ENCODE data around the gene STK16. TPM values are rescaled to one million over a fixed set of nuclear protein-coding genes. Genes with fewer than 3 reads are reported as not detected.

The STK16 gene
- total and polyA plus RNA-seq, 2 of the 13 experiments (the other 11 are each of a cell fraction or from before 2014, with no cell fraction given): 28.0 to 50.9 TPM

- TF ChIP-seq KIAA2018 (CRISPR knock-in tag; IDR thresholded peaks at IDR 0.05; ENCODE audit: borderline replicate concordance) (peak; percentile 93; the same call in 1 of the 2 replicates), KDM3A (CRISPR knock-in tag; IDR thresholded peaks at IDR 0.05; ENCODE audit: low read depth) (0 out of 2 replicates have a peak, but pooled peaks have one; percentile 63), CBFB (CRISPR knock-in tag; IDR thresholded peaks at IDR 0.05) (peak; percentile 38), ELF4 (CRISPR knock-in tag; IDR thresholded peaks at IDR 0.05; ENCODE audit: borderline replicate concordance) (0 out of 2 replicates have a peak, but pooled peaks have one; percentile 34), ARID4A (CRISPR knock-in tag; IDR thresholded peaks at IDR 0.05; ENCODE audit: borderline replicate concordance) (peak; percentile 96), ZNF124 (CRISPR knock-in tag; IDR thresholded peaks at IDR 0.05) (peak; percentile 67; the same call in 1 of the 2 replicates), HOMEZ (CRISPR knock-in tag; IDR thresholded peaks at IDR 0.05; ENCODE audit: low read depth) (no peak; the same call in 1 of the 2 replicates), ZNF792 (CRISPR knock-in tag; IDR thresholded peaks at IDR 0.05) (no peak), ZNF501 (CRISPR knock-in tag; IDR thresholded peaks at IDR 0.05) (peak; percentile 70)
- TF ChIP-seq, protein P1, sequence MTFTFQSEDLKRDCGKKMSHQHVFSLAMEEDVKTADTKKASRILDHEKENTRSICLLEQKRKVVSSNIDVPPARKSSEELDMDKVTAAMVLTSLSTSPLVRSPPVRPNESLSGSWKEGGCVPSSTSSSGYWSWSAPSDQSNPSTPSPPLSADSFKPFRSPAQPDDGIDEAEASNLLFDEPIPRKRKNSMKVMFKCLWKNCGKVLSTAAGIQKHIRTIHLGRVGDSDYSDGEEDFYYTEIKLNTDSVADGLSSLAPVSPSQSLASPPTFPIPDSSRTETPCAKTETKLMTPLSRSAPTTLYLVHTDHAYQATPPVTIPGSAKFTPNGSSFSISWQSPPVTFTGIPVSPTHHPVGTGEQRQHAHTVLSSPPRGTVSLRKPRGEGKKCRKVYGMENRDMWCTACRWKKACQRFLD (CRISPR knock-in tag; IDR thresholded peaks at IDR 0.05; ENCODE audit: borderline replicate concordance): 0 out of 2 replicates have a peak, but pooled peaks have one; percentile 71
- TF ChIP-seq, protein P2, sequence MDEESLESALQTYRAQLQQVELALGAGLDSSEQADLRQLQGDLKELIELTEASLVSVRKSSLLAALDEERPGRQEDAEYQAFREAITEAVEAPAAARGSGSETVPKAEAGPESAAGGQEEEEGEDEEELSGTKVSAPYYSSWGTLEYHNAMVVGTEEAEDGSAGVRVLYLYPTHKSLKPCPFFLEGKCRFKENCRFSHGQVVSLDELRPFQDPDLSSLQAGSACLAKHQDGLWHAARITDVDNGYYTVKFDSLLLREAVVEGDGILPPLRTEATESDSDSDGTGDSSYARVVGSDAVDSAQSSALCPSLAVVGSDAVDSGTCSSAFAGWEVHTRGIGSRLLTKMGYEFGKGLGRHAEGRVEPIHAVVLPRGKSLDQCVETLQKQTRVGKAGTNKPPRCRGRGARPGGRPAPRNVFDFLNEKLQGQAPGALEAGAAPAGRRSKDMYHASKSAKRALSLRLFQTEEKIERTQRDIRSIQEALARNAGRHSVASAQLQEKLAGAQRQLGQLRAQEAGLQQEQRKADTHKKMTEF (CRISPR knock-in tag; IDR thresholded peaks at IDR 0.05): no peak
Measured at GRCh38 chr2:219229305-219230058, 15.8 kb upstream of the STK16 start, which contains the start of the genes ANKZF1 and ATG9A (continued).
